COLO668 (cell line): Measurements from ENCODE around the gene PRKG1.
"Not testable (repeated sequence)": the region's sequence is repeated elsewhere in the genome, so short reads cannot be mapped to it uniquely, and the experiment has no call there.

Experiments used
- DNase-seq: peaks from one replicate; lab custom pipeline; 2025; ENCODE audit not compliant: unreplicated experiment; lab: John Stamatoyannopoulos, UW

Gene PRKG1

GRCh38 chr10:51733057-51733456 lies 658.8 kb downstream of the PRKG1 start:
- DNase-seq, result no peak

GRCh38 chr10:51743146-51743545 lies 668.9 kb downstream of the PRKG1 start:
- no peak for DNase-seq

- DNase-seq, result no peak
Observed at GRCh38 chr10:51744235-51745000, 670.1 kb downstream of the PRKG1 start.

- DNase-seq, result no peak
Observed at GRCh38 chr10:51745397-51745796, 671.1 kb downstream of the PRKG1 start.

DNA sequence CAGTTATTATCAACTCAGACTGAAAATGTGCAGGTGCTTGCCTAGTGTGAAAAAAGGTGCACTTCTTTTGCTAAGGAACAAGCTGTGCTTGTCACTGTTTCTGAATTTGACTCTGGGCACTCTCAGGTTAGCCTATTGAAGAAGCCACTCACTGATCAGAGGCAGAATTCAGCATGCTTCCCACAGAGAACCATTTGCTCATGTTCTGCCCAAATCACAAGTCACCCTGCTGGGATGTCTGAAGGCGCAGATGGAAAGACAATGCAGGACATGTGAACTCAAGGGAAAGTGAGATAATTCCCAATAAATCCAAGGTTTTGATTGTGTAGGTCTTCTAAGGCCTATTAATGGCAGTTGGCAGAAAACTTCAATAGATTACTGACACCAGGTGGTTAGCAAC lies 672.9 kb downstream of the PRKG1 start:
- no peak for DNase-seq

GRCh38 chr10:51748959-51749358 lies 674.7 kb downstream of the PRKG1 start:
- no peak for DNase-seq

GRCh38 chr10:51758366-51758765 lies 684.1 kb downstream of the PRKG1 start:
- no peak for DNase-seq

DNA sequence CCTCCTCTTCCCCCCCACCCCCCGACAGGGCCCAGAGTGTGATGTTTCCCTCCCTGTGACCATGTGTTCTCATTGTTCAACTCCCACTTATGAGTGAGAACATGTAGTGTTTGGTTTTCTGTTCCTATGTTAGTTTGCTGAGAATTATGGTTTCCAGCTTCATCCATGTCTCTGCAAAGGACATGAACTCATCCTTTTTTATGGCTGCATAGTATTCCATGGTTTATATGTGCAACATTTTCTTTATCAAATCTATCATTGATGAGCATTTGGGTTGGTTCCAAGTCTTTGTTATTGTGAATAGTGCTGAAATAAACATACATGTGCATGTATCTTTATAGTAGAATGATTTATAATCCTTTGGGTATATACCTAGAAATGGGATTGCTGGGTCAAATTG lies 684.6 kb downstream of the PRKG1 start:
- not testable (repeated sequence) for DNase-seq

DNA sequence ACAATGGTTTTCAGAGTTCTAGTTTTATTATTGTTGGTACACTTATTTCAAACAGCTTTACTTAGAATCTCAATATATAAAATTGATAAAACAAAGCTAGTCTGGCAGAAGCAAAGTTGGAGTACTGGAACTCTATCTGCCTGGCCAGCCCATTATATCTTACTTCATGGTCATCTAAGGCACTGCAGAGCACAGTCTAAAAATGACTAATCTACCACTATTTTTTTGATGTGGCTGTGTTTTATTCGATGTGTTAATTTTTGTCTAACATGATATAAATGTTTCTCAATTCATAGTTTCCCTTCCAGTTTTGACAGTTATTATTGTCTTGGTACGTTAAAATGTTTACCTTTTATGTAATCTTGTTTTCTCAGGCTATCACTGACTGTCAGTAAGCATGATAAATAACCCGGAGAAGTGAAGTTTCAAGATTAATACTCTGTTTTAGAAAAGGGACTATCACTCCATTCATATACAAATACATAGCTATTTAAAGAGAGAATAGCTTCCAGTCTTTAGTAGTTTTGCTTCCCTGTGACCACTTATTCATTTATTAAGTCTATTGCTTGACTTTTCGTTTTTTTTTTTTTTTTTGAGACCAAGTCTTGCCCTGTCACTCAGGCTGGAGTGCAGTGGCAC lies 685.7 kb downstream of the PRKG1 start:
- DNase-seq, result no peak

DNA sequence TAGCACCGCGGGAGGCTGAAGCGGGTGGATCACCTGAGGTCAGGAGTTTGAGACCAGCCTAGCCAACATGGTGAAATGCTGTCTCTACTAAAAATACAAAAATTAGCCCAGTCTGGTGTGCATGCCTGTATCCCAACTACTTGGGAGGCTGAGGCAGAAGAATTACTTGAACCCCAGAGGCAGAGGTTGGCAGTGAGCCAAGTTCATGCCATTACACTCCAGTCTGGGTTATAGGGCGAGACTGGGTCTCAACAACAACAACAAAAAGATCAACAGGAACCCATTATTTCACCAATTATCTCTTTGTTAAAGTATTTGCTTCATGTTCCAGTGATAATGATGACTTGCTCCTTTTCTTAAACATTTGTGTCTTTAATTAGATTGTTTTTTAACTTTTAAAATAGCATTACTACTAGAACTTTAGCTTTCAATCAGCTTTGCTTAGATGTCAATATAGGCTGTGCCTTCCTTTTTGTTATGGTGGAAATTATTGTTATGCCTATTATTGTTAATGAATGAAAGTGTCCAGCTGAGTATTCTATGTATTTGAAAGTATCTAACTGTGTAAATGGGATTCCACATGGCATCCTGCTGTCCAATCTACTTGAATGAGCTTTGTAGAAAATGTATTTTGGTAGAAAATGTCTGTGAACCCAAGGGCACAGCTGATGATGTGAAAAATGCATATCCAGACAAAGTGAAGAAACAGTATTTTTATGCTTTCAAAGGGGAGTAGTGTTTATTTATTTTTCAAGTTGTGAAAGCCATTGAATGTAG lies 686.8 kb downstream of the PRKG1 start:
- DNase-seq, result no peak

GRCh38 chr10:51763746-51764145 lies 689.5 kb downstream of the PRKG1 start:
- no peak for DNase-seq

DNA sequence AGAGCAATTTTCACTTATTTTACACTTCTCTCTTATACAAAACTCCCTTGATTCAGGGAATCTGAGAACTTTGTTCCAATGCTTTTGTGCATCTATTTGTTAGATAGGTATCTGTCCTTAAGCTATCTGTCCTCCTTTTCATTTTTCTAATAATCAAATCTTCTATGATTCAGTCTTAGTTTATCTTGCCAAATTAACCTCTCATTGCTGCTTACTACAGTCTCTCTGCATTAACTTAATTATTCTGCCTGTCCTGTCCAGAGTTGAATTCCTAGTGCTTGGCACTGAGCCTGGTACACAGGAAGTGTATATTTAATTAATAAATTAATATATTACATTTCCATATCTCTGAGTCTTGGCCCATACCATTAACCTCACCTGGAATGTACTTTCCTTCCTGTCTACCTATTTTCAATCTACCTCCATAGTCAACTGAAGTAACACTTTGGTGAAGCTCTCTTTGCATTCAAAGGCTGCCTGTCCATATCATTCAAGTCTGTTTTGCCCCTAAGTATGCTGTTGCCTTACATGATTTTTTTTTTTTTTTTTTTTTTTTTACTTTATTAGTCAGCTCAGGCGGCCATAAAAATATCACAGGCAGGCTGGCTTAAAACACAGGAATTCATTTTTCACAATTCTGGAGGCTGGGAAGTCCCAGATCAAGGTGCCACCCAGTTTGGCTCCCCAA lies 691.1 kb downstream of the PRKG1 start:
- no peak for DNase-seq

DNA sequence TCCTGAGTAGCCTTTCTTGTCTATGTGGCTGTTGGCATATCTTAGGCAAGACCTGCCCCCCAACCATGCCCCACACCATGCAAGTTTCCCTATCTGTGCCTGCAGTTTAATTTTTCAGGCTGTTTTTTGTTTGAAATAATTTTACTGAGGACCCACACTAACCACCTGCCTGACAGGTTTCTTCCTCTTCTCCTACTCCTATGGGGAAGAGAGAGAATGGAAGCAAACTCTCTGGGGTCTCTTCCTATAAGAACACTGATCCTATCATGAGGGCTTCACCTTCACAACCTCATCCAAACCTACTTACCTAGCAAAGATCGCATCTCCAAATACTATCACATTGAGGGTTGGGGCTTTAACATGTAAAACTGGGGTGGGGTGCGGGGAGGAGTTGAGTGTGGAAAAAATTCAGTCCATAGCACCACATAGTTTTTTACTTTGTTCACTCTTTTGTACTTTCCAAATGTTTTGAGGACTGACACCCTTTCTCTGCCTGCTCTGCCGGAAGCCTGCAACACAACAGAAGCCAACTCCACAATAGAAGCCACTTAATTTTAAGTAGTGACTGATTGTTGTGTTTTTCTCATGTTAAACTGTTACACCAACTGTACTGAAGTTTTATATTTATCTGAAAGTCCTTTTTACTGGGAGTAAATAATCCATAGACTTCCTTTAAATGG lies 692.3 kb downstream of the PRKG1 start:
- DNase-seq, result no peak

DNA sequence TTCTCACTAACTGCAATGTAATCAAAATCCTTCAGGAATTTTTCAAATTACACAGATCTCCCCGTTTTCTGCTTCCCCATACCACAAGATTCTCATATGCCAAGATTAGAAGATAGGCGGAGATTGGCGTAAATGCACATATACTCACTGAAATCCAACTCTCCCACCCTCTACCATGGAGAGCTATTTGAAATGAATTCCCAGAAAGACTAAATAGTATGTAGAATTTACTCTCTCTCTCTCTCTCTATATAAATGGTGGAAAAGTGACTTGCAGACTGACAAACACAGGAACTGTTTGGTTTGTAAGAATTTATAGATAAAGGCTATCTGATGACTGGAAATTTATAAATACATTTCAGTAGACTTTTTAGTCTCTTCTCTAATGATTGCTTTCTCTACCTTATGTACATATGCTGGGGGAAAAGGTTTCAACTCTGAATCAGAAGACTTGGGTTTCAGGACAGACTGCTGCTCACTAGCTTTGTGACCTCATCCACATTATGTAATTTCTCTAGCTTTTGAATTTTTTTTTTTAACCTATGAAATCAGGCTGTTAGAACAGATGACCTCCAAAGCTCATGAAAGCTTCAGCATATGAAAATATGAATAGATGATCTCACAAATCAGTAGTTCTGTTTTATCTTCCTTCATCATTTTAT lies 692.9 kb downstream of the PRKG1 start:
- DNase-seq, result no peak

DNA sequence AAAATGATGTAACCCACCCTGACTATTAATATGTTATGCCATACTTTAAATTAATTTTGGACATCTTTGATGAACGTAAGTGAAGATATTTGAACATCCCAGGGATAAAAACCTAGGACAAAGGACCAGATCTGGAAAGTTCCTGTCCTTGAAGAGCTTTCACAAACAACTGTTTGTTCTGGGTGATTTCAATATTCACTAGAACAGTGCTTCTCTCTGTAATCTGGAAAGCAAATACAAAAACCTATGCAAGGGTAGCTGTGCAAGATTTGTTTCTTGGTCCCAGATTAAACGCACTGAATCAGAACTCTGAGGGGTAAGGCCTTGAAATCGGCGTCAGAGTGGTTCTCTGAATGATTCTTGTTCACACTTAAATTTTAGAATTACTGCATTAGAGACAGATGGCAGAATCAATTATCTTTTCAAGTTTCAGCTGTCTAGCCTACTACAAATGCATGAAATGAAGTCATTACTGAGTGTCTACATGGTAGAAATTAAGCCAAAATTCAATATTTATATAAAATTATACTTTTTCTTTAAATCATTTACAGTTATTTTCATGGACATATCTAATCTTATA lies 694.7 kb downstream of the PRKG1 start:
- DNase-seq, result no peak

DNA sequence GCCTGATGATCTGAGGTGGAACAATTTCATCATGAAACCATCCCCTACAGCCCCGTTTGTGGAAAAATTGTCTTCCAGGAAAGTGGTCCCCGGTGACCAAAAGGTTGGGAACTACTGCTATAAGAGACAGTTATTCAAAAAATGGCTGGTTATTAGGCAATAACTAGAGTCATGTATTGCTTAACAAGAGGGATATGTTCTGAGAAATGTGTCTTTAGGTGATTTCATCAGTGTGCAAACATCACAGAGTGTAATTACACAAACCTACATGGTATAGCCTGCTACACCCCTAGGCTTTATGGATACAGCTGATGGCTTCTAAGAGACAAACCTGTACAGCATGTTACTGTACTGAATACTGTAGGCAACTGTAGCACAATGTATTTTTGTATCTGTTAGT lies 696.4 kb downstream of the PRKG1 start:
- DNase-seq, result no peak

DNA sequence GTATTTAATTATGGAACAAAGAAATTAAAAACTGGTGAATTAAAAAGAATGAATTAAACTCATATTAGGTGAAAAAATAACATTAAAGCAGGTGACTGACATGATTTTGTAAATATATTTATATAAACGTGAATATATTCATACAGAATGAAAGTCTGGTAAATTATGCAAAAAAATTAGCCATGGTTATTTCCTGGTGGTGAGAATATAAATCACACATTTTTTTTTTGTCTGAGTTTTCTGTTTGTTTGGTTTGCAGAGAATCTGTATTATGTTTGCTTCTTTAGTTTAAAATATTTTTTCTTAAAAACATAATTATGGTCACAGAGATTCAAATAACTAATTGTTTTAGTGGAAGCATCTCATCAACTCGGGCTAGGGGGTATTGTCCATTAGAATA lies 698.1 kb downstream of the PRKG1 start:
- no peak for DNase-seq

GRCh38 chr10:51773681-51774080 lies 699.4 kb downstream of the PRKG1 start:
- DNase-seq, result no peak

DNA sequence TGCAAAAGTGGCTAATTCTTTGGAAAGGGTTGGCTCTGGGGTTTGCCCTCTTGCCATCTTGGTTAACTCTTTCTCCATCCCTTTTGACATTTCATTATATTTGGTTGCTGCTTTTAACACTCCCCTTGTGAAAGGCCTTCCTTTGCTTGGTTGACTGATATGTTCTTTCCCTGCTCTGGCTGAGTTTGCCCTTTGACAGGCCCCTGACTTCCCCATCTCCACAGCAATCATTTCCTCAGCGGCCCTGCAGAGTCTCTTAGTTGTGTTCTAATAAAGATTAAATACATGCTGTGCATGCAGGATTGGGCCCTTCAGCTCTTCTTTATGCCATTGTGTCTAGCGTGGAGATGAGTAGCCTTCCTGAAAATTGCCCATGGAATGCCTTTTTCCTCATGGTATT lies 709.7 kb downstream of the PRKG1 start:
- DNase-seq, result no peak
